Prostate gland (tissue), 2 donors: ENCODE measurements around the gene SBSN.

ENCODE experiments used
- POLR2A ChIP-seq: fragments of 450-650 bp; IDR thresholded peaks from one replicate; pipeline ENCODE4 v1.6.1; 2016; ENCODE audit warnings: antibody characterized with exemption, mild to moderate bottlenecking
- POLR2AphosphoS5 ChIP-seq: sonication (generic); formaldehyde crosslinking; IDR thresholded peaks from one replicate; pipeline ENCODE4 v1.6.1; 2017; ENCODE audit warnings: antibody characterized with exemption
- TF ChIP-seq, protein P1 (sequence below), 4 experiments: fragments of 200-600 bp in 2 of 4; fragments of 450-650 bp in 2 of 4; sonication (generic) in 2 of 4; IDR thresholded peaks; 1 replicate in 3 of 4; 2 replicates in 1 of 4; pipeline ENCODE4 v1.5.1; 2016 to 2019; ENCODE audit warnings: antibody characterized with exemption in 4 of 4, mild to moderate bottlenecking in 2 of 4, moderate library complexity in 2 of 4

DNA sequence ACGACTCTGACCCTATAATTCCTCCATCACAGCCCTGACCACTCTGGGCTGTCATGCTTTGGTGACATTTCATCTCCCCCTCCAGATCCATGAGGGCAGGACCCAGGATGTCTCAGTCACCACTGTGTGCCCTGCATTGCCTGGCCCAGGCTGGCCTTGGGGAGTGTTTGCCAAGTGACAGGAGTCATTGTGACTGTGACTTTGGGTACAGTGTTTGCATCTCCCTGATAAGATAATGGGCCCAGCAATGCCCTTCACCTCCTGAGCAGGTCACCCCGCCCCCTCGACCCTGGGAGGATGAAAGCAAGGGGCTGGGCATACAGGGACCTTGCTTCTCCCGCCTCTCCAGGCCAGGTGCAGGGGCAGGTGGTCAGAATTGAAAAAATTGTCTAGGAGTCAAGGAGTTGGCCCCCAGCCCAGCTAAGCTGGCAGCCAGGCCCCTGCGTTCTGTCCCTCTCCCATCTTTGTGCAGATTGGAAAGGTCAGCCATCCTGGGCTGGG is 41.2 kb upstream of the SBSN start:
- TF ChIP-seq, protein P1, sequence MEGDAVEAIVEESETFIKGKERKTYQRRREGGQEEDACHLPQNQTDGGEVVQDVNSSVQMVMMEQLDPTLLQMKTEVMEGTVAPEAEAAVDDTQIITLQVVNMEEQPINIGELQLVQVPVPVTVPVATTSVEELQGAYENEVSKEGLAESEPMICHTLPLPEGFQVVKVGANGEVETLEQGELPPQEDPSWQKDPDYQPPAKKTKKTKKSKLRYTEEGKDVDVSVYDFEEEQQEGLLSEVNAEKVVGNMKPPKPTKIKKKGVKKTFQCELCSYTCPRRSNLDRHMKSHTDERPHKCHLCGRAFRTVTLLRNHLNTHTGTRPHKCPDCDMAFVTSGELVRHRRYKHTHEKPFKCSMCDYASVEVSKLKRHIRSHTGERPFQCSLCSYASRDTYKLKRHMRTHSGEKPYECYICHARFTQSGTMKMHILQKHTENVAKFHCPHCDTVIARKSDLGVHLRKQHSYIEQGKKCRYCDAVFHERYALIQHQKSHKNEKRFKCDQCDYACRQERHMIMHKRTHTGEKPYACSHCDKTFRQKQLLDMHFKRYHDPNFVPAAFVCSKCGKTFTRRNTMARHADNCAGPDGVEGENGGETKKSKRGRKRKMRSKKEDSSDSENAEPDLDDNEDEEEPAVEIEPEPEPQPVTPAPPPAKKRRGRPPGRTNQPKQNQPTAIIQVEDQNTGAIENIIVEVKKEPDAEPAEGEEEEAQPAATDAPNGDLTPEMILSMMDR (IDR thresholded peaks at IDR 0.05) = no peak
- TF ChIP-seq POLR2A (no peak), POLR2AphosphoS5 (no peak)
